Stimulated activated CD4-positive, alpha-beta T cell treated with anti-CD3 and anti-CD28 coated beads, TNF-alpha, amount 100 ng/mL, for 4 hours (primary cell): Measurements from ENCODE around the gene FN1.

ENCODE experiments used
- DNase-seq, 3 experiments: peaks; one replicate each; pipeline ENCODE4 v3.0.0-alpha.2; 2020; ENCODE audit warnings: low read depth in 3 of 3

The FN1 gene

GRCh38 chr2:215383652-215384279 is 52.1 kb downstream of the FN1 start:
- no peak for DNase-seq

- no peak for DNase-seq
These were observed 53.4 kb downstream of the FN1 start for GRCh38 chr2:215382480-215382879.

- DNase-seq, result no peak
These were observed 53.9 kb downstream of the FN1 start for GRCh38 chr2:215382011-215382410.

GRCh38 chr2:215380699-215381098 is 55.2 kb downstream of the FN1 start:
- DNase-seq, result no peak

GRCh38 chr2:215379948-215380347 is 55.9 kb downstream of the FN1 start:
- no peak for DNase-seq

GRCh38 chr2:215379039-215379438 is 56.8 kb downstream of the FN1 start:
- no peak for DNase-seq

GRCh38 chr2:215378045-215378444 is 57.8 kb downstream of the FN1 start:
- no peak for DNase-seq

- DNase-seq, result no peak
These were observed 58.6 kb downstream of the FN1 start for GRCh38 chr2:215377283-215377682.

- no peak for DNase-seq
These were observed 59.6 kb downstream of the FN1 start for GRCh38 chr2:215376103-215376780.

GRCh38 chr2:215375467-215375830 is 60.4 kb downstream of the FN1 start:
- no peak for DNase-seq

- no peak for DNase-seq
These were observed 61.0 kb downstream of the FN1 start for GRCh38 chr2:215374642-215375466.

GRCh38 chr2:215374002-215374401 is 61.9 kb downstream of the FN1 start:
- no peak for DNase-seq

- no peak for DNase-seq
These were observed 62.8 kb downstream of the FN1 start for GRCh38 chr2:215372968-215373649.

GRCh38 chr2:215371915-215372897 is 63.7 kb downstream of the FN1 start:
- DNase-seq, result no peak

- no peak for DNase-seq
These were observed 65.5 kb downstream of the FN1 start for GRCh38 chr2:215370112-215370965.

GRCh38 chr2:215369181-215369760 is 66.6 kb downstream of the FN1 start:
- DNase-seq, result no peak

GRCh38 chr2:215368493-215368809 is 67.4 kb downstream of the FN1 start:
- no peak for DNase-seq

- no peak for DNase-seq
These were observed 68.0 kb downstream of the FN1 start for GRCh38 chr2:215367662-215368492.

GRCh38 chr2:215366440-215367032 is 69.3 kb downstream of the FN1 start:
- DNase-seq, result no peak
